Measurements from ENCODE around the gene MTCL3.

GRCh38 chr6:127447780-127448179 is 71.4 kb downstream of the MTCL3 start:
- TF ChIP-seq EZH2 (IDR thresholded peaks at IDR 0.05): no peak
- no peak for TF ChIP-seq FOXP2 (optimal IDR thresholded peaks at IDR 0.05; ENCODE audit: control extremely low read depth, extremely low read length, insufficient read depth)
- TF ChIP-seq POLR2AphosphoS5 (IDR thresholded peaks at IDR 0.05; ENCODE audit: borderline replicate concordance, low read depth, low read length): no peak

All from SK-N-MC (cell line).